ENCODE measurements around the gene CAMTA1. TPM values are rescaled to one million over a fixed set of nuclear protein-coding genes. Genes with fewer than 3 reads are reported as not detected.

Gene CAMTA1
- total RNA-seq, 6 donors from 2014 or later, result 38.8 to 74.0 (median 46.1) TPM

DNA sequence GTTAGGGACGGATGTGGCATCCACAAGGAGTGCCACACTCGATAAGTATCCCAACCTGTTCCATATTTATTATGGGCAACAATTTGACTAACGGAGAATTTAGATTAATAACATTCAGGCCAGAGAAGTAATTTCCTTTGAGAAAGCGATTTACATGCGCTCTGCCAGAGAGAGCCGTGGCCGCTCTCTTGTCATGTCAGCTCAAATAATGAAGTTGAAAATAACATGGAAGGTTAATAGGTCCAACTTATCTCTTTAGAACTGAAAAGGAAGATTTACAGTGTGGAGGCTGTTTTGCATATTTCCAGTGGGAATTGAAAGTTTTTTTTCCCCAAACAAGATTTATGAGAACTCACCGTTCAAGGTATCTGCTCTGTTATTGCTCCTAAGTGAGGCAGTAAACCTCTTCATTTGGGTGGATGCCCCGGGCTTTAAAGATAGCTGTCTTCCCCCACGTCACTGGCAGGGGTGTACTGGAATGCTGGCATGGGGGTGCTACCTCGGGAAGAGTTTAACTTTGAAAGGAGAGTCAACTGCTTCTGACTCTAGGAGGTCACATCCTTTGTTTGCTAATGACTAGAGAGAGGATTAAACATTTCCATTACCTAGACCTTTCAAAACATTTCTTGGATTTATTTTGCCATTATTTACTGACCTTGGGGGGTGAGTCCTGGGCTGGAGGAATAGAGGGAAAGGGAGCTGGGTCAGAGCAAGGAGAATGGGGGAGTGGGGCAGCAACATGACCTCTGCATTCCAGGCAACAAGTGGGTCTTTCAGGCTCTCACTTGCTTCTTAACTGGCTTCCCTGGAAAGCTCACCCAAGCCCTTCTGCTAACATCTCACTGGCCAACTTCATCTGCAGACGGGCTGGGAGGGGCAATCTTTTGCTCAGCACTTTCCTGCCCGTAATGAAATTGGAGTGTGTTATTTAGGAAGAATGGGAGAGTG, 204.2 kb downstream of the CAMTA1 start:
- no peak overlapping the region for H3K4me3 ChIP-seq
- H3K4me1 ChIP-seq, result no peaks in the 10 kb centered on the region
- H3K36me3 ChIP-seq, result no peaks in the 10 kb centered on the region
- no peak for ATAC-seq (ENCODE audit: low FRiP score in 2 of 2)
- DNase-seq, result no peak
- H3K9me3 ChIP-seq, result no peaks in the 10 kb centered on the region
- H3K27me3 ChIP-seq, result no peaks in the 10 kb centered on the region
- 60 to 67% methylated on average over 13 of the region's 13 CpGs for WGBS, 2 donors
- H3K27ac ChIP-seq, result no peak overlapping the region
- no peak for TF ChIP-seq POLR2A (IDR thresholded peaks at IDR 0.05)
- no peak for TF ChIP-seq CTCF (IDR thresholded peaks at IDR 0.05)
- TF ChIP-seq EP300 (IDR thresholded peaks at IDR 0.05), result no peak
- TF ChIP-seq POLR2AphosphoS5 (IDR thresholded peaks at IDR 0.05), result no peak

GRCh38 chr1:6991266-6991665, 206.0 kb downstream of the CAMTA1 start:
- TF ChIP-seq POLR2AphosphoS5 (IDR thresholded peaks at IDR 0.05) (no peak), POLR2A (IDR thresholded peaks at IDR 0.05) (no peak), EP300 (IDR thresholded peaks at IDR 0.05) (no peak), CTCF (IDR thresholded peaks at IDR 0.05) (no peak)
- DNase-seq, result no peak
- H3K4me1 ChIP-seq, result no peaks in the 10 kb centered on the region
- 70 to 73% methylated on average over 1 of the region's 1 CpG for WGBS, 2 donors
- no peaks in the 10 kb centered on the region for H3K27me3 ChIP-seq
- no peak for ATAC-seq (ENCODE audit: low FRiP score in 2 of 2)
- no peaks in the 10 kb centered on the region for H3K9me3 ChIP-seq
- H3K36me3 ChIP-seq, result no peaks in the 10 kb centered on the region
- no peak overlapping the region for H3K4me3 ChIP-seq
- no peak overlapping the region for H3K27ac ChIP-seq

DNA sequence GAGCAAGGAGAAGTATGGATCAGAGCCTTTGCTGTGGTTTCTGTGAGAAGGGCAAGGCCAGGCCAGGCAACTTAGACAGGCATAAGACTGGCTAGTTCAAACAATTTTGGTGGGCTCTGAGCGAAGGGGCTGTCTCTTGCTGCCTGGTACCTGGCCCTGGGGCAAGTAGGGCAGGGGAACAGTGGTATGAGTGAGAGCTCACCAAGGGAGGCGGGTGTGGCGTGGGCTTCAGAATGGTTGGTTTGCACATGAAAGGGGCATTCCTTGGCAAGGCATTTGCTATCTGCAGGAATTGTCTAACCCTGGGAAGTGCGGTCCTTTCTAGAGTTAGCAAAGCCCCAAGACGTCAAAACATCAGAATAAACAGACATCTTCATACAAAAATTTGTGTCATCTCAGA, 210.5 kb downstream of the CAMTA1 start:
- no peaks in the 10 kb centered on the region for H3K9me3 ChIP-seq
- 84 to 89% methylated on average over 5 of the region's 5 CpGs for WGBS, 2 donors
- H3K27me3 ChIP-seq, result no peaks in the 10 kb centered on the region
- no peak overlapping the region for H3K4me3 ChIP-seq
- no peak for TF ChIP-seq POLR2A (IDR thresholded peaks at IDR 0.05)
- no peak for TF ChIP-seq CTCF (IDR thresholded peaks at IDR 0.05)
- no peak for TF ChIP-seq EP300 (IDR thresholded peaks at IDR 0.05)
- TF ChIP-seq POLR2AphosphoS5 (IDR thresholded peaks at IDR 0.05), result no peak
- no peak for DNase-seq
- no peaks in the 10 kb centered on the region for H3K4me1 ChIP-seq
- no peaks in the 10 kb centered on the region for H3K36me3 ChIP-seq
- ATAC-seq (ENCODE audit: low FRiP score in 2 of 2), result no peak
- H3K27ac ChIP-seq, result no peak overlapping the region

DNA sequence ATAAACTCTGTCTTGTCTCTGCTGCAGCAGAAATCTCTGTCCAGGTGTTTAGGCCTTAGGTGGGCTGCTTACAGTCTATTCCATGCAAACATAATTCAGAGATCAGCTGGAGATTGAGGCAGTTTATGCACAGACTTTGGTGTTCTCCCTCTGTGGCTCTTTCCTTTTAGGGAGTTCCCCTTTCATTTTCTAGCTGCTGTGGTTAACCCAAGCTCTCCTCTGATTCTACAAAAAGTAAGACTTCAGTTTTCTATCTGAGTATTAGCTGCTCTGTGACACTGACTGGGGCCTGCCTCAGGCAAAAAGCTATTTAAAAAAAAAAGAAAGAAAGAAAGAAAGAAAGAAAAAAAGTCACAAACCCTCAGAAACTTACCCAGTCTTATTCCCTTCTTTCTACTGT, 211.1 kb downstream of the CAMTA1 start:
- TF ChIP-seq POLR2AphosphoS5 (IDR thresholded peaks at IDR 0.05) (no peak), CTCF (IDR thresholded peaks at IDR 0.05) (no peak), POLR2A (IDR thresholded peaks at IDR 0.05) (no peak), EP300 (IDR thresholded peaks at IDR 0.05) (no peak)
- no peaks in the 10 kb centered on the region for H3K4me1 ChIP-seq
- H3K4me3 ChIP-seq, result no peak overlapping the region
- ATAC-seq (ENCODE audit: low FRiP score in 2 of 2) (no peak), DNase-seq (no peak)
- H3K9me3 ChIP-seq, result no peaks in the 10 kb centered on the region
- H3K27ac ChIP-seq, result no peak overlapping the region
- H3K36me3 ChIP-seq, result no peaks in the 10 kb centered on the region
- no peaks in the 10 kb centered on the region for H3K27me3 ChIP-seq

DNA sequence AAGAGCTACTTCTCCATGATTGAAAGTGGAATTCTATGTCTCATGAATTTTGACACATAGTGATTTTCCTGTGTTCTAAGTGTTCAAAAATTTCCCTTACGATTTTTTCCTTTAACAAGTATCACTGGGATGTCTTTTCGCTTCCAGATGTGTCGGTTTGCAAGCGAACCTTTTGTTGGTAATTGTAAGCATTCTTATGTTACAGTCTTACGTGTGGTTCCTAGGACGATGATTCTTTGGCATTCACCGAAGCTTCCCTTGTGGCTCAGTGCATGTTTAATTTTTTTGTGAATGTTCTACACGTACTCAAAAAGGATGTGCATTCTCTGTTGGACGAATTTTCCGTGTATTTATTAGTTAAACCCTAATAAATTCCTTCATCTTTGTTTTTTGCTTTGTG, 211.6 kb downstream of the CAMTA1 start:
- no peaks in the 10 kb centered on the region for H3K4me1 ChIP-seq
- WGBS, 2 donors, result 82 to 85% methylated on average over 10 of the region's 10 CpGs
- no peak for ATAC-seq (ENCODE audit: low FRiP score in 2 of 2)
- TF ChIP-seq CTCF (IDR thresholded peaks at IDR 0.05) (no peak), EP300 (IDR thresholded peaks at IDR 0.05) (no peak), POLR2AphosphoS5 (IDR thresholded peaks at IDR 0.05) (no peak), POLR2A (IDR thresholded peaks at IDR 0.05) (no peak)
- H3K36me3 ChIP-seq, result no peaks in the 10 kb centered on the region
- no peak for DNase-seq
- H3K4me3 ChIP-seq, result no peak overlapping the region
- no peak overlapping the region for H3K27ac ChIP-seq
- H3K9me3 ChIP-seq, result no peaks in the 10 kb centered on the region
- no peaks in the 10 kb centered on the region for H3K27me3 ChIP-seq

Data from upper lobe of left lung (tissue), 6 donors.